Testis (tissue), 2 donors: ENCODE data around the gene NPHP1.

Source experiments
- POLR2A ChIP-seq: fragments of 450-650 bp; IDR thresholded peaks from one replicate; pipeline ENCODE4 v1.6.1; 2017; ENCODE audit warnings: antibody characterized with exemption, mild to moderate bottlenecking, moderate library complexity
- TF ChIP-seq, protein P1 (sequence below), 3 experiments: fragments of 450-650 bp in 2 of 3; fragments of 200-600 bp in 1 of 3; sonication (generic) in 1 of 3; IDR thresholded peaks; one replicate each; pipeline ENCODE4 v1.5.1; 2016 to 2019; ENCODE audit warnings: antibody characterized with exemption in 3 of 3, mild to moderate bottlenecking in 2 of 3, moderate library complexity in 1 of 3

DNA sequence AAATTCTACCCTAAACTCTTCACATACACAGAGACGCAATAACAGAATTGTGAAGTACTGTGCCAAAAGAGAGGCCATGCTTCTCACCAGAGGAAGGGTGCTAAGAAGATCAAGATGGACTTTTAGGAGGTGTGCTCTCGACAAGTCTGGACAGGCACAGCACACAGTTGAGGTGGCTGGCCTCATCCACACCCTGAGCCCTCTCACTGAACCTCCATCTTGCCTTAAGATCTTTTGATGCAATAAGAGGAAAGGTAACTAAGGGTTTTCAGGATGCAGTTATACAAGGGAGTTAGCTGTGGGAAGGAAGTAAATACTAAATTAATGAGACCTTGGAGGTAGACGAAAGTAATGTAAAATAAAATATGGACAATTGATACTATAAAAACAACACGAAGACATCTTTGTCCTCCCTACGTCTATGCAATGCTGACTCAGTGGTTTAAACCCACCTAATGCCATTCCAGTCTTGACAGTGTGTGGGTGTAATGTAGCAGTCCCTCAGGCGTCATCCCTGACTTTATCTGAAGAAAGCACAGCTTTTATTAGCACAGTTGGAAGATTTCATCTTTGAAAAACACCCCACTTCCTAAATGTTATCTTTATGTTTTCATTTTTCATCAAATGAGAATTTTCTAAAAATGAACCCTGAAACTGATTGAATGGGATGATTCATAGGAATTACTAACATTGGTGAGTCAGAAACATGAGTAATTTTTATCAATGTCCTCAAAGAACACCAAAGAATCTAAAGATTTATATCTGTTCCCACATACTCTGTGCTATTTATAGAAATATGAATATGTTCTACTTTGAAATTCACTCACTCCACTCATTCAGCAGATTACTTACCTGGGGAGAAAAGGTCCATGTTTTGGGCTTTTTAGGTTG lies 55.2 kb downstream of the NPHP1 start:
- TF ChIP-seq, protein P1, sequence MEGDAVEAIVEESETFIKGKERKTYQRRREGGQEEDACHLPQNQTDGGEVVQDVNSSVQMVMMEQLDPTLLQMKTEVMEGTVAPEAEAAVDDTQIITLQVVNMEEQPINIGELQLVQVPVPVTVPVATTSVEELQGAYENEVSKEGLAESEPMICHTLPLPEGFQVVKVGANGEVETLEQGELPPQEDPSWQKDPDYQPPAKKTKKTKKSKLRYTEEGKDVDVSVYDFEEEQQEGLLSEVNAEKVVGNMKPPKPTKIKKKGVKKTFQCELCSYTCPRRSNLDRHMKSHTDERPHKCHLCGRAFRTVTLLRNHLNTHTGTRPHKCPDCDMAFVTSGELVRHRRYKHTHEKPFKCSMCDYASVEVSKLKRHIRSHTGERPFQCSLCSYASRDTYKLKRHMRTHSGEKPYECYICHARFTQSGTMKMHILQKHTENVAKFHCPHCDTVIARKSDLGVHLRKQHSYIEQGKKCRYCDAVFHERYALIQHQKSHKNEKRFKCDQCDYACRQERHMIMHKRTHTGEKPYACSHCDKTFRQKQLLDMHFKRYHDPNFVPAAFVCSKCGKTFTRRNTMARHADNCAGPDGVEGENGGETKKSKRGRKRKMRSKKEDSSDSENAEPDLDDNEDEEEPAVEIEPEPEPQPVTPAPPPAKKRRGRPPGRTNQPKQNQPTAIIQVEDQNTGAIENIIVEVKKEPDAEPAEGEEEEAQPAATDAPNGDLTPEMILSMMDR (IDR thresholded peaks at IDR 0.05), result no peak
- no peak for TF ChIP-seq POLR2A
